ENCODE data around the gene C19orf33.

DNA sequence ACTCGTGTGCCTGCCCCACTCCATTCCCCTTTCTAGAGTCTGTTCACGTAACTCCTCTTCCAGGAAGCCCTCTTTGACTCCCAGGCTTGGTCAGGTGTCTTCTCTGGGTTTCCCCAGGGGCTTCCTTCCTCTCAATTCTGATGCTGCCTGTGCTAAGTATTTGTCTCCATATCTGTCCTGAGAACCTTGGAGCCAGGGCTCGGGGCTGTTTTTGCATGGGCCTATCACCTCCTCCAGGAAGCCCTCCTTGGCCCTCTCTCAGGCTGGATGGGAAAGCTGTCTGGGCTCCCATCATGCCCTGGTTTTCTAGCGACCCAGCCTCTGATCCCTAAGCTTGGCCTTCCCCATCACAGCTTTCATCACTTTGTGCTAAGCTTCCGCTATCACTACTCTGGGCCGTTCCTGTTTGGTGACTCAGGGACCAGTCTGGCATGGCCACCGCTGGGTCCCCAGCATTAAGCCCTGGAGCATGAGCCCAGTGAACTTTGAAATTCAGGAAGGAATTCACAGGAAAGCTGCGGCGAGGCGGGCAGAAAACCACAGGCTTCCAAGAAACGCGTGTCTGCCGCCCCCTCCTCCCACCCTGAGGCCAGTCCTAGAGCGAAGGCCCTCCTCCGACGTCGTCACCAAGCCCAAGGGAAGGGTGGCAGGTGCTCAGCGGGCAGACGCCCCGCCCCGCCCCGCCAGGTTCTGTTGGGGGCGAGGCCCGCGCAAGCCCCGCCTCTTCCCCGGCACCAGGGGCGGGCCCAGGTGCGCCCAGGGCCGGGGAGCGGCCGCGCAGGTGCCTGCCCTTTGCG lies 40.2 kb upstream of the C19orf33 start:
- TF ChIP-seq, protein P1, sequence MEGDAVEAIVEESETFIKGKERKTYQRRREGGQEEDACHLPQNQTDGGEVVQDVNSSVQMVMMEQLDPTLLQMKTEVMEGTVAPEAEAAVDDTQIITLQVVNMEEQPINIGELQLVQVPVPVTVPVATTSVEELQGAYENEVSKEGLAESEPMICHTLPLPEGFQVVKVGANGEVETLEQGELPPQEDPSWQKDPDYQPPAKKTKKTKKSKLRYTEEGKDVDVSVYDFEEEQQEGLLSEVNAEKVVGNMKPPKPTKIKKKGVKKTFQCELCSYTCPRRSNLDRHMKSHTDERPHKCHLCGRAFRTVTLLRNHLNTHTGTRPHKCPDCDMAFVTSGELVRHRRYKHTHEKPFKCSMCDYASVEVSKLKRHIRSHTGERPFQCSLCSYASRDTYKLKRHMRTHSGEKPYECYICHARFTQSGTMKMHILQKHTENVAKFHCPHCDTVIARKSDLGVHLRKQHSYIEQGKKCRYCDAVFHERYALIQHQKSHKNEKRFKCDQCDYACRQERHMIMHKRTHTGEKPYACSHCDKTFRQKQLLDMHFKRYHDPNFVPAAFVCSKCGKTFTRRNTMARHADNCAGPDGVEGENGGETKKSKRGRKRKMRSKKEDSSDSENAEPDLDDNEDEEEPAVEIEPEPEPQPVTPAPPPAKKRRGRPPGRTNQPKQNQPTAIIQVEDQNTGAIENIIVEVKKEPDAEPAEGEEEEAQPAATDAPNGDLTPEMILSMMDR (IDR thresholded peaks at IDR 0.05), result no peak
- no peak for TF ChIP-seq POLR2A (IDR thresholded peaks at IDR 0.05)

All from adrenal gland (tissue), 5 donors.